RWPE1 (cell line): ENCODE measurements around the gene TOP3A.
"Not testable (repeated sequence)": the region's sequence is repeated elsewhere in the genome, so short reads cannot be mapped to it uniquely, and the experiment has no call there.

Experiments used
- CTCF ChIA-PET: fragments of 350-600 bp; sonication (Branson Sonifier 250); formaldehyde crosslinking; extraction: SDS; loops from one replicate; lab custom pipeline; 2021; lab: Yijun Ruan, JAX
- POLR2A ChIA-PET: fragments of 400-600 bp; formaldehyde crosslinking; extraction: SDS; loops from one replicate; lab custom pipeline; 2020; ENCODE audit warnings: antibody characterized with exemption; ENCODE audit not compliant: low non-redundant PET; lab: Yijun Ruan, JAX
- DNase-seq: peaks from one replicate; pipeline ENCODE4 v3.0.0; 2012; ENCODE audit warnings: low spot score
- H3K27ac ChIP-seq: fragments of 450-650 bp; 2 replicates; pipeline ENCODE4 v1.5.1; 2017
- TF ChIP-seq, protein P1 (sequence below): fragments of 450-650 bp; conservative IDR thresholded peaks from 2 replicates; pipeline ENCODE4 v1.5.1; 2017; ENCODE audit warnings: low read depth, mild to moderate bottlenecking

The TOP3A gene

DNA sequence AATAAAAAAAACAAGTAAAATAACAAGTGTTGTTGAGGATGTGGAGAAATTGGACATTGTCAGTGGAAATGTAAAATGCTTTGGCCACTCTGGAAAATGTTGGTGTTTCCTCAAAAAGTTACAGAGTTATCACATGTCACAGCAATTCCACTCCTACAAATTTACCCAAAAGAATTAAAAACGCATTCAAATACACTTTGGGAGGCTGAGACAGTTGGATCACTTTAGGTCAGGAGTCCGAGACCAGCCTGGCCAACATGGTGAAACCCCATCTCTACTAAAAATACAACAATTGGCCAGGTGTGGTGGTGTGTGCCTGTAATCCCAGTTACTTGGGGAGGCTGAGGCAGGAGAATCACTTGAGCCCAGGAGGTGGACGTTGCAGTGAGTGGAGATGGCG is 5.6 kb downstream of the TOP3A start:
- POLR2A ChIA-PET: no interaction called here
- CTCF ChIA-PET: no interaction called here
- TF ChIP-seq, protein P1, sequence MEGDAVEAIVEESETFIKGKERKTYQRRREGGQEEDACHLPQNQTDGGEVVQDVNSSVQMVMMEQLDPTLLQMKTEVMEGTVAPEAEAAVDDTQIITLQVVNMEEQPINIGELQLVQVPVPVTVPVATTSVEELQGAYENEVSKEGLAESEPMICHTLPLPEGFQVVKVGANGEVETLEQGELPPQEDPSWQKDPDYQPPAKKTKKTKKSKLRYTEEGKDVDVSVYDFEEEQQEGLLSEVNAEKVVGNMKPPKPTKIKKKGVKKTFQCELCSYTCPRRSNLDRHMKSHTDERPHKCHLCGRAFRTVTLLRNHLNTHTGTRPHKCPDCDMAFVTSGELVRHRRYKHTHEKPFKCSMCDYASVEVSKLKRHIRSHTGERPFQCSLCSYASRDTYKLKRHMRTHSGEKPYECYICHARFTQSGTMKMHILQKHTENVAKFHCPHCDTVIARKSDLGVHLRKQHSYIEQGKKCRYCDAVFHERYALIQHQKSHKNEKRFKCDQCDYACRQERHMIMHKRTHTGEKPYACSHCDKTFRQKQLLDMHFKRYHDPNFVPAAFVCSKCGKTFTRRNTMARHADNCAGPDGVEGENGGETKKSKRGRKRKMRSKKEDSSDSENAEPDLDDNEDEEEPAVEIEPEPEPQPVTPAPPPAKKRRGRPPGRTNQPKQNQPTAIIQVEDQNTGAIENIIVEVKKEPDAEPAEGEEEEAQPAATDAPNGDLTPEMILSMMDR: no peak

DNA sequence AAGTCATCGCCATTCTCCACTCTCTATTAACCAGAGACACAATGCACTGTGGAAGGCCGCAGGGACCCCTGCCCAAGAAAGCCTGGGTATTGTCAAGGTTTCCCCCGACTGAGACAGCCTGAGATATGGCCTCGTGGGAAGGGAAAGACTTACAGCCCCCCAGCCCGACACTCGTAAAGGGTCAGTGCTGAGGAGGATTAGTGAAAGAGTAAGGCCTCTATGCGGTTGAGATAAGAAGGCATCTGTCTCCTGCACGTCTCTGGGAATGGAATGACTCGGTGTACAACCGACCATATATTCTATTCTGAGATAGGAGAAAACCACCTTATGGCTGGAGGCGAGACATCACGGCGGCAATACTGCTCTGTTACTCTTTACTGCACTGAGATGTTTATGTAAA is 11.6 kb downstream of the TOP3A start:
- H3K27ac ChIP-seq, POLR2A ChIA-PET, CTCF ChIA-PET, DNase-seq: not testable (repeated sequence)

More for the DNA sequence above, 5.6 kb downstream of the TOP3A start:
- no peak overlapping the region for H3K27ac ChIP-seq
- DNase-seq: no peak

DNA sequence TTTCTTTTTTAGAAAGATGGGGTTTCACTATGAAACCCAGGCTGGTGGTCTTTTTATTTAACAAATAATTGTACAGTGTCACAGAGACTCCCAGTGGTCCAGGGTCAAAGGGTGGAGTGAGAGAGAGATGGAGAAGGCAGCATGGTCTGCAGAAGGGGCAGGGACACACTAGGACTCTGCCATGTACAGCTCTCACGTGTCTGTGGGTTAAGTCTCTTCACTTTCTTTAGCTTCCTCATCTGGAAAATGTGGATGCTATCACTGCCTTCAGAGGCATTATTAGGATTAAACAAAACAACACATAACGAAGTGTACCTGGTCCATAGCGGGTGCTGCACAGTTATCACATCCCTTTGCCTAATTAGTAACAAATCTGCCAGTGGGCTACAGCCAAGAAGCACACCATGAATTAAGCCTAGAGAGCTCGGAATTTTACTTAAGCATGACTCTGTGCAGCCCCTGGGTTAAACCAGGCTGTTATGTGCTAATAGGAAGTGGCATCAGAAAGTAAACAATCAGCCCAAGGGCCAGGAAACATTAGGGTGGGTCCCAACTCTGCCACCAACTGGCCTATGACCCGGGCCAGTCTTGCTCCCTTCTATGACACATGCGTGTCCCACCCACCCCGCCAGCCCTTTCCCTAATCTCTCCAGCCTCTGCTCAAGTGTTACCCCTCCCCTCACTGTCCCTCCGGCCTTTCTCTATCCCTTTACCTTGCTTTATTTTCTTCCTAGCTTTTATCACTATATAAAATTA is 13.9 kb downstream of the TOP3A start:
- no peak for DNase-seq
- H3K27ac ChIP-seq: no peak overlapping the region
- ChIA-PET POLR2A (no interaction called here), CTCF (no interaction called here)
- TF ChIP-seq, protein P1: no peak

DNA sequence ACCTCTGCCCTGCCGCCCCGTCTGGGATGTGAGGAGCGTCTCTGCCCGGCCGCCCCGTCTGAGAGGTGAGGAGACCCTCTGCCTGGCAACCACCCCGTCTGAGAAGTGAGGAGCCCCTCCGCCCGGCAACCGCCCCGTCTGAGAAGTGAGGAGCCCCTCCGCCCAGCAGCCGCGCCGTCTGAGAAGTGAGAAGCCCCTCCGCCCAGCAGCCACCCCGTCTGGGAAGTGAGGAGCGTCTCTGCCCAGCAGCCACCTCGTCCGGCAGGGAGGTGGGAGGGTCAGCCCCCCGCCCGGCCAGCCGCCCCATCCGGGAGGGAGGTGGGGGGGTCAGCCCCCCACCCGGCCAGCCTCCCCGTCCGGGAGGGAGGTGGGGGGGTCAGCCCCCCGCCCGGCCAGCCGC is 16.7 kb downstream of the TOP3A start:
- DNase-seq, CTCF ChIA-PET, H3K27ac ChIP-seq, POLR2A ChIA-PET: not testable (repeated sequence)

DNA sequence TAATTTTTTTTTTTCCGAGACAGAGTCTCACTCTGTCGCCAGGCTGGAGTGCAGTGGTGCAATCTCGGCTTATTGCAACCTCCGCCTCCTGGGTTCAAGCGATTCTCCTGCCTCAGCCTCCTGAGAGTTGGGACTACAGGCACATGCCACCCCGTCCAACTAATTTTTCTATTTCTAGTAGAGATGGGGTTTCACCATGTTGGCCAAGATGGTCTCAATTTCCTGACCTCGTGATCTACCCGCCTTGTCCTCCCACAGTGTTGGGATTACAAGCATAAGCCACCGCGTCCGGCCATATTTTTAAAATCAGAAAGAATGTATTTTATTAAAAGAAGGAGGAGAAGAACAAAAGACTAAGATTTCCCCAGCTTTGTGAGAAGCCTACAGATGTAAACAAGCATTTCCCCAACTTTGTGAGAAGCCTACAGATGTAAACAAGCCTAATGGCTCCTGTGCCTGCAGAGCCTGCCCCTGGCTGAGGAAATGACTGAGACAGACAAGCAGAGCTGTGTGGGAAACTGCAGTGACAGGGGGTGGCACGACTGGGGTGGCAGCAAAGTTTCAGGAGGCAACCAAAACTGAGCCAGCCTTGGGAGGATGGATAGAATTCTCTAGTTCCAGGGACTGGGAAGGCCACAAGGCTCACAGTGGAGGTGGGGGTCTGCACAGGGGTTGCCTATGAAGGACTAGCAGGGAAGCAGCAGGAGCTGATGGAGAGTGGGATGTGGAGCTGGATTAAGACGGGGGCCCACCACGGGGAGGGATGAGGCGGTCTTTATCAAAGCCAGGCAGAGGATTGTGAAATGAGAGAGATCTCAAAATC is 22.9 kb downstream of the TOP3A start:
- CTCF ChIA-PET: no interaction called here
- DNase-seq: no peak
- TF ChIP-seq, protein P1: no peak
- H3K27ac ChIP-seq: no peak overlapping the region
- POLR2A ChIA-PET: no interaction called here

DNA sequence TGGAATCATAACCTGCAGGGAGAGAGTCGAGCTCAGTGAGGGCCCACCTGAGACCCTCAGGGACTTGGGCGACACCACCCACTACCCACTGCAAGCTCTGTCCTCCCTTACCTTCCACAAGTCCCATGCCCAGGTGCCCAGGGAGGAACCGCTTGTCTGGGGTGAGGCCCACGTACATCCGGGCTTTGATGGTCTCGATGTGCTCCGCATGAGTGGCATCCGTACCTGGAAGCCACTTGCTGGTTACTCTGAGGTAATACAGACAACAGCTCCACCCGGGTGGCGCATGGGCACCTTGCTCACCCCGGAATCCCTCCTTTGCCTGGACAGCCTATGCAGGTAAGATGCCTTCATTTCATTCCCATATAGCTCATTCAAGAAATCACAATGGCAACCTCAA is 29.5 kb downstream of the TOP3A start:
- TF ChIP-seq, protein P1: no peak
- DNase-seq: no peak
- POLR2A ChIA-PET: no interaction called here
- CTCF ChIA-PET: interaction anchor here (0.6 to 1.1 kb wide), 2 partner anchors 37 to 43 kb away, joined by 3 to 4 read pairs; no protein-coding TSS in a partner anchor
- no peak overlapping the region for H3K27ac ChIP-seq

DNA sequence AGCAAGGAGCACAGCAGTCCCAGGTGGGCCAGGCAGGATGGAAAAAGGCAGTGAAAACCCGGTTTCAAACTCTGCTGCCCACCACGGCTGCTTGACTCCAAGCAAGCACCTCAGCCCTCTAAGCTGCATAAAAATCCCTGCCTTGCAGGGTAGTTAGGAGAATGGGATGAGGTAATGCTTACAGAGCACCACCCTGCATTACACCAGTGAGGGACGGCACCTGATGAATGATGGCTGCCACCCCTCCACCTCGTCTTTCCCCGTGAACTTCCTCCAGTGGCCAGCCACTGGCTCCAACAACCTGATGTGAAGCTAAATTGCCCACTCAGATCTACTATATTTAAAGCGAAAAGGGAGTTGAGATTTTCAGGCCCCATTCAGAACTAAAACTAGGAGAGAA is 33.0 kb downstream of the TOP3A start:
- TF ChIP-seq, protein P1: no peak
- ChIA-PET POLR2A (no interaction called here), CTCF (no interaction called here)
- no peak for DNase-seq
- H3K27ac ChIP-seq: no peak overlapping the region
